H1 (cell line): ENCODE data around the gene TRIM24. TPM values are rescaled to one million over a fixed set of nuclear protein-coding genes. Genes with fewer than 3 reads are reported as not detected.

Experiments
- CHD7 ChIP-seq: fragments of 300-600 bp; sonication (generic); IDR thresholded peaks from 2 replicates; pipeline ENCODE4 v1.7.1; 2012; ENCODE audit warnings: low read length, moderate library complexity, mild to moderate bottlenecking, inconsistent platforms; ENCODE audit not compliant: insufficient replicate concordance
- HDAC2 ChIP-seq, 2 experiments: fragments of 300-600 bp in 1 of 2; sonication (generic) in 1 of 2; IDR thresholded peaks; 2 replicates each; pipeline ENCODE4 v1.6.1; 2011 to 2012; ENCODE audit warnings: low read depth in 2 of 2, low read length in 2 of 2, mild to moderate bottlenecking in 2 of 2, moderate library complexity in 2 of 2, borderline replicate concordance in 1 of 2, inconsistent platforms in 1 of 2
- HDAC6 ChIP-seq: IDR thresholded peaks from one replicate; pipeline ENCODE4 v1.7.1; 2012; ENCODE audit warnings: low read depth, mild to moderate bottlenecking, inconsistent platforms, low read length, moderate library complexity
- YY1 ChIP-seq: IDR thresholded peaks from 2 replicates; pipeline ENCODE4 v1.6.1; 2011; ENCODE audit warnings: low read depth, mild to moderate bottlenecking, low read length
- polyA plus RNA-seq, 7 experiments: library from polyadenylated mRNA; depleted of rRNA in 3 of 7; stranded (reverse) in 5 of 7; unstranded in 2 of 7; fragments of >200 nt in 5 of 7; fragments of 200-250 nt in 2 of 7; gene quantifications; 1 replicate in 5 of 7; 2 replicates in 1 of 7; 4 replicates in 1 of 7; pipeline versions ENCODE4 v1.2.1 to v1.2.3, GENCODE V29; 2011 to 2013; ENCODE audit warnings: missing spikeins in 2 of 7, mixed read lengths in 2 of 7
- total RNA-seq: library from RNA; stranded (reverse); fragmentation: NEBNext Ultra II Directional; extraction: Animal tissue kit (Norgen Biotek cat#: 25700); gene quantifications from 2 replicates; pipeline ENCODE4 v1.2.1, GENCODE V29; 2021

TRIM24 gene
- total and polyA plus RNA-seq, 2 of the 8 experiments (the other 6 are each of a cell fraction or from before 2014, with no cell fraction given): 67.6 to 149 TPM

GRCh38 chr7:138491612-138492386 is 31.7 kb downstream of the TRIM24 start (continued):
- TF ChIP-seq CHD7: no peak
- no peak for TF ChIP-seq YY1
- TF ChIP-seq HDAC6: no peak
- no peak for TF ChIP-seq HDAC2 (IDR thresholded peaks at IDR 0.05; ENCODE audit: borderline replicate concordance in 1 of 2, low read depth in 2 of 2, low read length in 2 of 2)
- TF ChIP-seq, all 59 proteins: peak for 0
